Measurements from ENCODE around the gene POLR1A. TPM values are rescaled to one million over a fixed set of nuclear protein-coding genes. Genes with fewer than 3 reads are reported as not detected.

The POLR1A gene
- total and polyA plus RNA-seq, 2 of the 8 experiments (the other 6 are each of a cell fraction or from before 2014, with no cell fraction given), result 8.9 to 58.1 TPM

DNA sequence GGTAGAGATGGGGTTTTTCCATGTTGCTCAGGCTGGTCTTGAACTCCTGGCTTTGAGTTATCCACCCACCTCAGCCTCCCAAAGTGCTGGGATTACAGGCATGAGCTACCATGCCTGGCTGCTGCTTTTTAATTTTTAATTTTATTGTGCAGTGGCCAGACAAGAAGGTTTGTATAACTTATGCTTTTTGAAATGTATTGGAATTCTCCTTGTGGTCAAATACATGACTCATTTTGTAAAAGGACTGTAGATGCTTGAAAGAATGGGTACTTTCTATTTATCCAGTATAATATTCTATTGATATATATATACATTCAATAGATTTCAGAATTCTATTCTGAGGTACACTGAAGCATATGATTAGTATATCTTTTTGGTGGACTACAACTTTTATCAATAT, 134.3 kb downstream of the POLR1A start:
- no peak overlapping the region for H2AK5ac ChIP-seq (ENCODE audit: low read depth, low read length)
- no peak for TF ChIP-seq SP2 (IDR thresholded peaks at IDR 0.05; ENCODE audit: low read length)
- no peak for TF ChIP-seq CBX8 (IDR thresholded peaks at IDR 0.05; ENCODE audit: borderline replicate concordance, low read depth, low read length)
- no peak for TF ChIP-seq BRCA1 (IDR thresholded peaks at IDR 0.05; ENCODE audit: low read depth, low read length)
- no peak for TF ChIP-seq KDM4A (IDR thresholded peaks at IDR 0.05; ENCODE audit: low read depth, low read length, severe bottlenecking)
- TF ChIP-seq, protein P1, sequence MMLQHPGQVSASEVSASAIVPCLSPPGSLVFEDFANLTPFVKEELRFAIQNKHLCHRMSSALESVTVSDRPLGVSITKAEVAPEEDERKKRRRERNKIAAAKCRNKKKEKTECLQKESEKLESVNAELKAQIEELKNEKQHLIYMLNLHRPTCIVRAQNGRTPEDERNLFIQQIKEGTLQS (IDR thresholded peaks at IDR 0.05; ENCODE audit: insufficient read depth, low read depth, low read length), result no peak
- no peak for TF ChIP-seq EGR1 (IDR thresholded peaks at IDR 0.05; ENCODE audit: borderline replicate concordance, low read depth, low read length)
- no peak for TF ChIP-seq TBP (IDR thresholded peaks at IDR 0.05; ENCODE audit: low read depth, low read length)
- H2BK12ac ChIP-seq (ENCODE audit: low read depth, low read length), result no peak overlapping the region
- DNase-seq (ENCODE audit: low read depth in 1 of 2, low spot score in 2 of 2) (no peak), FAIRE-seq (no peak)
- no peak overlapping the region for H3K56ac ChIP-seq (replicated peaks; ENCODE audit: insufficient read length, low read depth, low read length)
- no peak overlapping the region for H3K4me3 ChIP-seq (ENCODE audit: extremely low read depth in 1 of 4, insufficient read depth in 2 of 4, low read depth in 3 of 4, low read length in 4 of 4)
- no peak overlapping the region for H4K91ac ChIP-seq (replicated peaks; ENCODE audit: insufficient read length, low read length)
- no peak overlapping the region for H2AFZ ChIP-seq (ENCODE audit: low read length)
- no peak overlapping the region for H2BK20ac ChIP-seq (ENCODE audit: low read length)
- no peak overlapping the region for H4K8ac ChIP-seq (ENCODE audit: extremely low read depth, insufficient read depth, low read length)
- H3K18ac ChIP-seq (ENCODE audit: extremely low read depth, low read length), result no peak overlapping the region
- no peak overlapping the region for H3K4ac ChIP-seq (replicated peaks; ENCODE audit: insufficient read length, low read depth, low read length)
- no peak overlapping the region for H3K4me2 ChIP-seq (ENCODE audit: insufficient read depth in 1 of 2, low read depth in 2 of 2, low read length in 2 of 2)
- H3K79me2 ChIP-seq (ENCODE audit: control insufficient read depth in 1 of 2, insufficient read depth in 2 of 2, low read length in 2 of 2), result no peaks in the 10 kb centered on the region
- no peak overlapping the region for H2BK5ac ChIP-seq (ENCODE audit: low read depth, low read length)
- H3K27me3 ChIP-seq (replicated peaks in 1 of 4; ENCODE audit: control insufficient read depth in 3 of 4, extremely low read depth in 1 of 4, insufficient read depth in 3 of 4, low read length in 3 of 4), result no peaks in the 10 kb centered on the region
- no peak overlapping the region for H3K27ac ChIP-seq (ENCODE audit: low read depth, low read length)
- peaks cover 3 to 4% of the 10 kb centered on the region in 2 experiments; a peak in 1 of 4 replicates for H3K9me3 ChIP-seq (ENCODE audit: insufficient read depth in 2 of 2, low read depth in 1 of 2, low read length in 1 of 2)
- H2BK120ac ChIP-seq (replicated peaks; ENCODE audit: low read depth, low read length), result no peak overlapping the region
- no peaks in the 10 kb centered on the region for H3K23me2 ChIP-seq (ENCODE audit: low read depth, low read length)
- no peak overlapping the region for H3K9ac ChIP-seq (replicated peaks in 1 of 4; ENCODE audit: extremely low read depth in 1 of 4, low read depth in 3 of 4, low read length in 3 of 4)
- H4K5ac ChIP-seq (ENCODE audit: insufficient read length, low read depth, low read length), result no peak overlapping the region
- ChIA-PET CTCF (ENCODE audit: partially characterized antibody) (no interaction called here), POLR2A (ENCODE audit: partially characterized antibody) (no interaction called here)
- H3K4me1 ChIP-seq (replicated peaks in 1 of 4; ENCODE audit: control insufficient read depth in 3 of 4, insufficient read depth in 4 of 4, low read length in 3 of 4), result no peaks in the 10 kb centered on the region
- no peak overlapping the region for H3K23ac ChIP-seq (ENCODE audit: insufficient read length)
- H3K79me1 ChIP-seq (ENCODE audit: low read depth, low read length), result no peaks in the 10 kb centered on the region
- no peak overlapping the region for H3K14ac ChIP-seq (ENCODE audit: insufficient read length)
- no peaks in the 10 kb centered on the region for H4K20me1 ChIP-seq (replicated peaks in 1 of 2; ENCODE audit: control insufficient read depth in 1 of 2, insufficient read depth in 2 of 2, low read length in 2 of 2)
- no peaks in the 10 kb centered on the region for H3K36me3 ChIP-seq (ENCODE audit: control insufficient read depth in 2 of 4, insufficient read depth in 4 of 4, low read length in 3 of 4)
- H2BK15ac ChIP-seq (ENCODE audit: low read length), result no peak overlapping the region

Data from H1 (cell line).